Measurements from ENCODE around the gene XPC.
"Not testable (repeated sequence)": the region's sequence is repeated elsewhere in the genome, so short reads cannot be mapped to it uniquely, and the experiment has no call there.

Gene XPC

GRCh38 chr3:14119651-14120050 is 58.8 kb downstream of the XPC start:
- no peak for DNase-seq (ENCODE audit: low read depth, low spot score)

GRCh38 chr3:14118400-14119381 is 59.7 kb downstream of the XPC start:
- no peak for DNase-seq (ENCODE audit: low read depth, low spot score)

- no peak for DNase-seq (ENCODE audit: low read depth, low spot score)
Measured at GRCh38 chr3:14117468-14118399, 60.7 kb downstream of the XPC start.

DNA sequence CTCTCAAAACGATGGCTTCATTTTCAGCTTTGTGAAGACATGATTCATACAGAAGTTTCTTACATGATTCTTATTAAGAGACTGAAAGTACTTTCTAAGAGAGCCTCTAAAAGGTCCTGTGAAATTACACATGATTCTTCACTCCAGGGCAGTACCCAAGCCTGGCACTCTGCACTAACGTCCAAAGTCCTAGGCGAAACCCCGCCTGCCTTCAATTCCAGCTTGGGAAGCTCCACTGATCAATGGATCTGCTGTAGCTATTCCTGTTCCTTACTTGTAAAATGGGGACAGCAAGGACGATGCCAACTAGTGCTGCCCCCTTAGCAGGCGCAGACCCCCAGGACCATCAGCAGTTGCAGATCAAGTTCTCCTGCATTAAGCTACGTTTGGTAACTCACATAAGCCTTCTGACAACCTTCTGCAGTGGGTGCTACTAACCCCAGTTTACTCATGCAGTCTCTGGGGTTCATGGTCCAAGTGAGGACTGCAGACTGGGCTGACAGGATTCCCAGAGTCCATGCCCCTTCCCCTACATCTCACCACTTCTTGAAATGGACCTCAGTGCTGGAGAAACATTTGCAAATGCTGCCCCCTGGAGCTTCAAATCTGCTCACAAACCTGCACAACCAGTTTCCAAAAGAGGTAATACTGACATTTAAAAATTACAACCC is 64.3 kb downstream of the XPC start:
- no peak for DNase-seq (ENCODE audit: low read depth, low spot score)

DNA sequence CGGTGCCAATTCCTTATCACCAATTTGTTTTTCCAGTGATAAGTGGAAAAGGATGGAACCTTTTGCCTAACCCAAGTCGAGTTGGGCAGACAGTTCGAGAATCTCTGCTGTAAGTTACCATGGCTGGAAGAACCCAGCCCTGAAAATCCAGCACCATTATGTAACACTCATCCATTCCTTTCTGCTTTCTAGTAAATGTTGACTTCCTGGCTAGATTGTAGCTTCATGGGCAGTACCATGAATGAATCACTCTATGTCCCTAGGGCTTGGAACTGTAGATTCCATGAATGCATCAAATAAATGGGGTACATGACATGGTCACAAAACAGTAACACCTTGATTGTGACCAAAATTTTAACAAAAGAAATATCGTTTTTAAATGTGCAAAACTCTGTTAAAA is 67.7 kb downstream of the XPC start:
- DNase-seq (ENCODE audit: low read depth, low spot score) = no peak

GRCh38 chr3:14109821-14110220 is 68.6 kb downstream of the XPC start:
- DNase-seq (ENCODE audit: low read depth, low spot score) = not testable (repeated sequence)

DNA sequence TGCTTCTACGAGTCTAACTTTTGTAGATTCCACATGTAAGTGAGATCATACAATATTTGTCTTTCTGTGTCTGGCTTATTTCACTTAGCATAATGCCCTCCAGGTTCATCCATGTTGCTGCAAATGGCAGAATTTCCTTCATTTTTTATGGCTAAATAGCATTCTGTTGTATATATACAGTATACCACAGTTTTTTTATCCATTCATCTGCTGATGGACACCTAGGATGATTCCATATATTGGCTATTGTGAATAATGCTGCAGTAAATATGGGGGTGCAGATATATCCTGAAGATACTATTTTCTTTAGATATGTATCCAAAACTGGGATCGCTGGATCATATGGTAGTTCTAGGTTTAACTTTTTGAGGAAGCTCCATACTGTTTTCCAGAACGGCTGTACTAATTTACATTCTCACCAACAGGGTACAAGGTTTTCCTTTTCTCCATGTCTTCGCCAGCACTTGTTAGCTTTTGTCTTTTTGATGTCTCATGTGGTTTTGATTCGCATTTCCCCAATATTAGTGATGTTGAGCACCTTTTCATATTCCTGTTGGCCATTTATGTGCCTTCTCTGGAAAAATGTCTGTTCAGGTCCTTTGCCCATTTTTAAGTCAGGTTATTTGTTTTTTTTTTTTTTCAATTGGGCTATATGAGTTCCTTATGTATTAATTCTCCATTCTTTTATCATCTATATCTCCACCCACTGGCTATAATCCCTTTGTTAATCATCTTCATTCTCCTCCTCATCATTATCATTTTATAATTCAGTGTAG is 80.6 kb downstream of the XPC start:
- DNase-seq (ENCODE audit: low read depth, low spot score) = no peak

GRCh38 chr3:14096742-14097141 is 81.7 kb downstream of the XPC start:
- DNase-seq (ENCODE audit: low read depth, low spot score) = no peak

All from iPS DF 19.7 (cell line).